Measurements from ENCODE around the gene USP35.
"Not testable (repeated sequence)": the region's sequence is repeated elsewhere in the genome, so short reads cannot be mapped to it uniquely, and the experiment has no call there.

GRCh38 chr11:78175862-78176261 lies 12.9 kb upstream of the USP35 start:
- TF ChIP-seq POLR2A, CTCF, POLR2AphosphoS5, EP300 (IDR thresholded peaks at IDR 0.05): not testable (repeated sequence)
